ENCODE data around the gene FIBCD1.

Gene FIBCD1

GRCh38 chr9:130852801-130853200 is 86.2 kb downstream of the FIBCD1 start:
- no peak for DNase-seq

Measured in activated CD4-positive, CD25-positive, alpha-beta regulatory T cell treated with anti-CD3 and anti-CD28 coated beads, Interleukin-2, amount 50 U/mL, for 72 hours (primary cell).